NCI-H345 treated with DMSO at 0.1 percent for 48 hours (cell line): ENCODE data around the gene CFAP20DC.
"Not testable (repeated sequence)": the region's sequence is repeated elsewhere in the genome, so short reads cannot be mapped to it uniquely, and the experiment has no call there.

Source experiments
- DNase-seq: peaks from one replicate; lab custom pipeline; 2025; ENCODE audit not compliant: unreplicated experiment; lab: John Stamatoyannopoulos, UW

The CFAP20DC gene

DNA sequence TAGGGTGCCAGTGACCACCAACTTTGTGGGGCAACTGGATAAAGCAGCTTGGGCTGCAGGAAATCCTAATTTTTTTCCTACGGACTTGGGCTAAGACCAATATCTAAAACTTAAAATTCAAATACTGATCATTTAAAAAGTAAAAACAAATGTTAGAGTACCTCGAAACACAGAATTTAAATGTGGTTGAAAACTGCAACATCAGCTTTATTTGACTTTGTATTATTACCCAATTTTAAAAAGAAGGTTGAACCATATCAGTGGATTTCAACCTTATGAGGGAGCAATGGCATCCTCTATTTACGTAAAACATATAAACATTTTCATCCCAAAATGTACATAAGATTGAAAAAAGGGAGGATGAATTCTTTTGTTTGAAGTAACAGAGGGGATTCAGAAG is 26.2 kb downstream of the CFAP20DC start:
- DNase-seq = no peak

DNA sequence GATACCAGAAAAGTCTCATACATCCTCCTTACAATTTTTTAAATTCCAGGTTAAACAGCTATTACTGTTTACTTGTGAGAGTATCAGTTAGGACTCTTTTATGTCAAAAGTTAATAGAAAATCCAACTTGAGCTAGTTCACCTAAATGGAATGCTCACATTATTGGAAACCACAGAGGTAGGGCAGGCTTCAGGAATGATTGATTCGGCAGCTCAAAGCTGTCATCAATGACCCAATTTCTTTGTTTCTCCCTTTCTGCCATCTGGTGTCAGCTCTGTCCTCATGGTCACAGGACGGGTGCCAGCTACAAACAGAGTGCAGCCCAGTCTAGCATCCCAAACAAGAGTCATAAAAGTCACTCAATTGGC is 32.2 kb downstream of the CFAP20DC start:
- DNase-seq = no peak

DNA sequence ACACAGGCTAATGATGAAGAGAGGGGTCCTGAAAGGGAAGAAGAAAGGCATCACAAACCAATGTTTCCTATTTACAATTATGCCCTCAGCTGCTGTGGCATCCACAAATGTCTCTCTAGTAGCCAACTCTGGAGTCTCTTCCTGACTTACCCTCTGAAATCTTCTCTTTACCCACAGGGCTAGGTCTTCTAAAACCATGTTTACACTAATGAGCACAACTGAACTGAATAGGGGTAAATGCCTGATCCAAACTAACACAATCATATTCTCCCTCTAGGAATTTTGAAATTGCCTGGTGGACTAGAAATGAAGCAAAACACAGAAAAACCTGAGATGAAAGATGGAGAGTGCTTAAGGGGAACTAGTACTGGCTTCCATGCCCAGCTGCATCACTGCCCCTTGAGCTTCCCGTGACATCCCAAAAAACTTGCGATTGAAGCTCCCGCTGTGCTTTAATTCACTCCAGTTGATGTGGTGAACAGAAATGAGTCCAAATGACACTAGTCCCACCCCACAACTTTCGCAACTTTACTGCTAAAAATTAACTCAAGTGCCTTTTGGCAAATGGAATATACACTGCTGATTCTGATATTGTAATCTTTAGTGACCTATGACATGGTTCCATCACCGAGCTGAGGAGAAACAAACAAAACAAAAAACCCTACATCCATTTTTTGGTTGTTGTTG is 32.8 kb downstream of the CFAP20DC start:
- no peak for DNase-seq

DNA sequence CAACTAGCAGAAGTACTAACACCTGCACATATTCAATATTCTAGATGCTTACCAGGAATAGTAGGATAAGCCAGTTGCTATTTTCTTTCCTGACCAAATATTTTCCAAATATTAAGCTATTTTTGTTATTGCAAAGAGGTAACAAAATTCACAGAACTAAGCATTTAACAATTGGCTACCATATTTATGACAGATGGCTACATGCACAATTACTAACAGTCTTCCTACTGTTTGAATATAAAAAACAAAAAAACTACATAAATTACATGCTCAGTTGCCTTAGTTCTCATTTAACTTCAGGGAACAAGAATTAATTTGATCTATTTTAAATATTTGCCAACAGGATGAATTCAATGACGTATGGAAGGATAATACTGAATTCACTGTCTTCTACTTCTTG is 36.2 kb downstream of the CFAP20DC start:
- DNase-seq = no peak

DNA sequence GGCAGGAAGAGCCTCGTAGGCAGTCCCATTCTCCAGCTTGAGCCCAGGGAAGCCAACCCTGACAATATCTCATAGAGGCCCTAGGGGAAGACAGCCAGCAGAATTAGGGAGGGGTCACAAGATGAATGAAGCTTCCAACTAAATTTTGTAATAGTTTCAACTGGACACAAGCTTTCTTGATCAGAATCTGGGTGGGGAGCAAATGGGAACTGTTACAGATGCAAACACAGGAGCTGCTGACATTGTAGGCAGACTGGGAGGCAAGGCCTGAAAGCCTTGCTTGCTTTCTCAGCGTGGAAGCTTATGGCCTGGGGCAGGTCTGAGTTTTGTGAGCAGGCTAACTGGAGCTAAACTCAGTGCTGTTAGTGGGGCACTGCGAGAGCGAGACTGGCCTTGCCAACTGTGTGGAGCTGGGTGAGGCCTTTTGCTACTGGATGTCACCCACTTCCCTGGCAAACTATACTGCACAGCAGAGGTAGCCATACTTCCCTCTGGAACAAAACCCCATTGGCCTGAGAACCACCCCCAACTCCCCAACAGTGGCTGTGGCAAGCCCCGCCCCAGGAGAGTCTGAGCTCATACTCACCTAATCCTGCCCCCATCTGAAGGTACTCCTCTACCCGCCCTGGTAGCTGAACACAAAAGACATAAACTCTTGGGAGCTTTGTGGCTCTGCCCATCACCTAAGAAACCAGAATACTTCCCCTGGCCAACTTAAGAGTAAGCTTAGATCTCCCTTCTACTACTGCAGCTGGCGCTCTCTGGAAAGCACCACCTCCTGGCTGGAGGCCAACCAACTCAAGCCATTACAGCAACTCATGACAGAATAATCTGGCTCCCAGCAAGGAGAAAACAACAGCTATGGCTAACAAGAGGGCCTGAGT is 42.9 kb downstream of the CFAP20DC start:
- DNase-seq = no peak

DNA sequence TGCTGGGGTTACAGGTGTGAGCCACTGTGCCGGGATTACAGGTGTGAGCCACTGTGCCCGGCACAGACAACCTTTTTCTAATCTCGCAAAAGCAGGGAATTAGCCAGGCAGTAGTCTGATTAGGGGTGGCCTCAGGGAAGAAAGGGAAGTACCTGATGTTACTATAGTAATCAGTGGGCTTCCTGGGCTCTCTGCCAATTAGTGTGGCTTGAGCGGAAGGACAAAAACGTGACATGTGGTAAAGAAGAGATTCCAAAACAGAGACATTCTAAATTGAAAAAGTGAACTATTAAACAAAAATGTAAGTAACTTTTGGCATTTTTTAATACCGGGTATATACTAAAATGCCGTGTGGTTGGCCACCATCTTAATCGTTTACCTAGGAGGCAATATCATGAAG is 48.1 kb downstream of the CFAP20DC start:
- DNase-seq = no peak

DNA sequence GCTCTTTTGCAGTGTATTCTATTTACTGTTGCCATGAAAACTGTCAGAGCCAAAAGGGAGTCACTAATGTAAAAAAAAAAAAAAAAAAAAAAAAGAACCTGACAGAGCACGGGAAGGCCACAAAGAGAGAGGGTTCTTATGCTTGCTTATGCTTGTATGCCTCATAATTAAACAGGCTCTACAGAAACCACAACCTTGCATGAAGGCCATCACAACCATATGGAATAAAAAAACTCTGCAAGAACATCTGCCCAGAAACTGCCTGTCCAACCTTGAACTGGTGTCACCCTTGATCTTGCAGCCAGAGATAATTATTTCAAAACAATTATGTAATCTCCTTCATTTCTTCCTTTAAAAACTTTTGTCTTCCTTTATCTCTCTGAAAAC is 50.1 kb downstream of the CFAP20DC start:
- DNase-seq = no peak

DNA sequence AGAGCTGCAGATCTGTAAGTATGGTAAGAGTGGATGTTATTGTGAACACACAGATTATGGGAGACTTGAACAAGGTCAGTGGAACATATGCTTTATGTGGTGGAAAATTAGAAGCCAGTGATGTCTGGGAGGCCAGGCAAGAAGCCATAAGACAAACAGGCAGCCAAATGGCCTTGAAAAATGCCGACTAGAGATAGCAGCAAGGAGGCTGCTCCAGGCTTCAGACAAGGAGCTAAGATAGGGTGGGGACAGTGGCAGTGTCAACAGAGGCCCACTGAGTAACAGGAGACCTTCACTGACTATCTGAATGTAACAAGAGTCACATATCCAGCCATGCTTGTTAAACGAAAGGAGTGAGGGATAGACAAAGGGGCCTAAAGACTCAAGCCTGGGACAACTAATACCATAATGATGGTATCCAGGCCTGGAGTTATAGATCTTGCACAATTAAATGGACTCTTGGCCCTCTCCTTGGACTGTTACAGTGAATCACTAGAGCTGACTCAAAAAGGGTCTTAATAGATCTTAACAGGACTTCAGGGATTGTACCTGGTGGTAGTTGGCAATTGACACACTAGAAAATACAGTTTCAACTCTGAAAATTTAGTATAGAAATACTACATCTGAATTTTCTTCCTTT is 50.6 kb downstream of the CFAP20DC start:
- no peak for DNase-seq

DNA sequence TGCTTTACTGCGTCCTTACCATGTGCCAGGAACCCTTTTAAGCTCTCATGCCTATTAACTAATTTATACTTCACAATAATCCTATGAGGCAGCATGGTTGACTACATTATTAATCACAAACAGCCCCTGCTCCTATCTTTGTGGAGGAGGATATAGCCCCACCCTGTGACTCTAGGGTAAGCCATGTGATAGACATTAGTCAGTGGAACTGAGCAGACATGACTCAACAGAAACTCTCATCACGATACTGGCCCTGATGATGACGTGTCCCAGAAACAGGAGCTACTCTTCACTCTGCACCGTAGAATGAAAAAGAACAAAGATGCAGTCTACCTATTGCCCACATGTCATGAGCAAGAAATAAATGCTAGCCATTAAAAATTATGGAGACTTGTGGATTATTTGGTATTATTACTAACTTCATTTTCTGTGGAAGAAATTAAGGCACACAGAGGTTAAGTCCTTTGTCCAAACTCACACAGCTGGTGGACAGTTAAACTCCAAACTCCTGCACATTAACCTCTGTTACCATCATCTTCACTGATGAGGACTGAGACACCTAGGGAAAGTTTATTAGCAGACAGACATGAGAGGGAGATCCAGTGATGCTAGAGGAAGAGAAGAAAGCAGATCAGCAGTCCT is 51.2 kb downstream of the CFAP20DC start:
- no peak for DNase-seq

DNA sequence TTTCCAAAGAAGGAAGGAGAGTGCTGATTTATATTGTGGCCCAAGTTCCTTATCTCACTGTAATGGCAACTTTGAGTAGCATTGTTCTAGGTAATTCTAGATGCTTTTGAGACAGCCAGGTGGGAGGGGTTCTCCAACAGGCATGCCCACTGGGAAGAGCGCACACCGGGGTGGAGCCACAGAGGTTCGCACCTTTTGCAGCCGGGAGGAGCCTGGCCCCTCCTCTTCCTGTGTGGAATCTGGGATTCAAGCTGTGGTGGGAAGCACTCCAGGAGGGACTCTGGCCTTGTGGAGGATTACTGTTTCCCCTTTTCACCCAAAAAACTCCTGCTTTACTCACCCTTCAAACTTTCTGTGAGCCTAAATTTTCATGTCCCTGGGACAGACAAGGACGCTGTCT is 53.1 kb downstream of the CFAP20DC start:
- no peak for DNase-seq

DNA sequence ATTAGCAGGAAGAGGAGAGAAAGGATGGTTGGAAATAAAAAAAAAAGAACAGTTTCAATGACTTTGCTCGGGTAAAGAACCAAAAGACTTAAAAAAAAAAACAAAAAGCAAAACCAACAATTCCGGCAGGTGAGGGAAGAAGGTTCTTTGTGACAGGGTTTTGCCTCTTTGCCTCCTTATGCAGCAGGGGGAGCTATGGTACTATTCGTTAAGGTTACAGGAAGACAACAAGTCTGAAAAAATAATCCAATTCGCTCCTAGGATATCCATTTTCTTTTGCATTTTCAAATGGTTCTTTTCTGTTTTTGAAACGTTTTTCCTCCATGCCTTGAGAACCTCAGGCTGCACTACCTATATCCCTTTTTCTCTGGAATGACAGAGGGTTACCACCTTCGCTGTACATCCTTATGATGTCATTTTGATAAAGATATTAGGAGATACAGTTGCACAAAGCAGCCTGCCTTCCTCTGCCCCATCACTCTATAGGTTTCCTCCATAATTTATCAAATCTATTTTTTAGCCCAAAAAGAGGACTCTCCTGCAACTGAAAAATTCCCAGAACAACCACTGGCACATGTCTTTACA is 55.0 kb downstream of the CFAP20DC start:
- DNase-seq = peak; percentile 28

DNA sequence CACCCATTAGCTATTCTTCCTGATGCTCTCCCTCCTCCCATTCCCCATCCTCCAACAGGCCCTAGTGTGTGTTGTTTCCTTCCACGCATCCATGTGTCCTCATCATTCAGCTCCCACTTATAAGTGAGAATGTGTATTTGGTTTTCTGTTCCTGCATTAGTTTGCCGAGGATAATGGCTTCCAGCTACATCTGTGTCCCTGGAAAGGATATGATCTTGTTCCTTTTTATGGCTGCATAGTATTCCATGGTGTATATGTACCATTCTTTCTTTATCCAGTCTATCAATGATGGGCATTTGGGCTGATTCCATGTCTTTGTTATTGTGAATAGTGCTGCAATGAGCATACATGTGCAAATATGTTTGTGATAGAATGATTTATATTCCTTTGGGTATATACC is 56.3 kb downstream of the CFAP20DC start:
- no peak for DNase-seq

DNA sequence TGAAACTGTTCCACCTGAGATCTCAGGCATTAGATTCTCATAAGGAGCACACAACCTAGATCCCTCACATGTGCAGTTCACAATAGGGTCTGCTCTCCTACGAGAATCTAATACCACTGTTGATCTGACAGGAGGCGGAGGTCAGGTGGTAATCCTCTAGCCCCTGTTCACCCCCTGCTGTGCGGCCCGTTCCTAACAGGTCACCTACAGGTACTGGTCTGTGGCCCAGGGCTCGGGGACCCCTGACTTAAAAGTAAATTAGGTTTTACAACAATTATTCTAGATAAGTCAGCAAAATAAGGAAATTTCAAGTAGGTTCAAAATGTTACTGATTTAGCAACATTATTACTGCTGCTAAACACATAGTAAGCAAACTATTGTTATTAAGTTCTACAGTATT is 58.2 kb downstream of the CFAP20DC start:
- DNase-seq = no peak

DNA sequence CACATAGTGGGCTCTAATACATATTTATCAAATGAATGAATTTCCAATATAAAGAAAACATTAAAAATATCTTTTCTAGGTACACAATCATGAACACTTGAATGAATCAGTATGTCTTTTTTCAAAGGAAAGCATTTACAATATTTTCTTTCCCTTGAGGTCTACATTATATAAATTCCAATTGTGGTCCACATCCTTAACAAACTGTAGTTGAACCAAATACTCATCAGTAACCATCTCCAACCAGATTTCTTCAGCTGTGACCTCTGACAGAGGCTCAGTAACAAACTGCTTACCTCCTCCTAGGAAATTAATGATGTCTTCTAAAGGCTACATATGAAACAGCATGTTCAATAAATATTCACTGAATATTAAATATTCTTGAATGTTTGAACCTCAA is 58.8 kb downstream of the CFAP20DC start:
- no peak for DNase-seq

DNA sequence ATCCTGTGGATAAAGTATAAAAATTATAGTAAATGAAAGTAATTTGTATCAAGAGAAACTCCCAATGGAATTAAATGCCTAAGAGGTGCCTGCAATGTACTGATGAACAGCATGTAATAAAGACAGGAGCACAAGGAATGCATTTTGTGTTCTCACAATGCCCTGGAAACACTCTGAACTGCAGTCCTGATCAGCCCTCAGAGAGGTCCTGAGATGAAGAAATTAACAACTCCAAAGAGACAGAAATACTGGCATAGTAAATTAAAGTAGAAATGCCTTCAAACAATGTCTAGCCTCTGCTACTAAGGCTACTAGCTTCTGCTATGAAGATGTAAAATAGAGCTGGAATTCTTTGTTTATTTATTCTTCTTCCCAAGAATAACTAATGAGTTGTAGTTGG is 59.9 kb downstream of the CFAP20DC start:
- no peak for DNase-seq

DNA sequence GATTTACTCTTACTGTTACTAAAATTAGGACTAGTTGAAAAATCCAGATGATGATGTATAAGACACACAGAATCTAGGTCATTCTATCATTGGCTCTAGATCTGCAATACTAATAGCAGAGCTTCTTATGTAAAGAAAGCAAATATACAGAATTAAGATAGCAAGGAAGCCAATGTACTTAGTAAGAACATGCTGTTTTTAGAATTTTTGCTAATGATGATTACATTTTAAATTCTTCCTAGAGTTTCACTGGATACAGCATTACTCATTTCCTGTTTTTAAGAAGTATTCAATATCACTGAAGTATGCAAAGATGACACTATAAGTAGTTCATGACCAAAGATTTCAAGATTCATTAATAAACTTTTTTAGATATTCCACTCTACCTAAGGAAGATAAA is 60.7 kb downstream of the CFAP20DC start:
- DNase-seq = no peak

DNA sequence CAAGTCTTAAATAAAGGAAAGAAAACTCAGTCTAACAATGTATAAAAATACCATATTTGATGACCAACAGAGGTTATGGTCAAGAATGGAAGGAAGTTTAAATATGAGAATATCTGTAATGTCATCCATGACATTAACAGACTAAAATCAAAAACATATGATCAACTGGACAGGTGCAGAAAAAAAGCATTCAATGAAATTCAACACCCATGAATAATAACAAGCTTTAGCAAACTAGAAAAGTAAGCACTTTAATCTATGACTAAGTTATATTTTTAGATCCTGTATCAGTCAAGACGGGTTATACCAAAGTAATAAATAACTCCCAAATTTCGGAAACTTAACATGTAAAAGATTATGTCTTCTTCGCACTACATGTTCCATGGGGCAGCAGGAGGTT is 61.8 kb downstream of the CFAP20DC start:
- no peak for DNase-seq

DNA sequence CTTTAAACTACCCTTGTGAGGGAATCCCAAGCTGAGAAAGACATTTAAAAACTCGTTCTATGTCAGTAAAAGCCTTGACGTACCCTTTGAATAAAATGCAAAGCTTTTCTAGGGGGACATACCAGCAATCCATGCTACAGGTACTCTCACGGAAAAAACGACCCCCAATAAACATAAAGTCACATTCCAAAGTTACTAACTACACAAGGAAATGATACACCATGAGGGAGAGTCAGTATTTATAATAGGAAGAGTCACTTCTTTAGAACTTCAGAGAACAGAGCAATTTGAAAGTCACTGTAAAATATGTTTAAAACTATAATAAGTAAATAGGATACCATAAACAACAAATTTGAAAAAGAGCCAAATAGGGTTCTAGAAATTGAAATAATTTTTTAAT is 63.2 kb downstream of the CFAP20DC start:
- no peak for DNase-seq

DNA sequence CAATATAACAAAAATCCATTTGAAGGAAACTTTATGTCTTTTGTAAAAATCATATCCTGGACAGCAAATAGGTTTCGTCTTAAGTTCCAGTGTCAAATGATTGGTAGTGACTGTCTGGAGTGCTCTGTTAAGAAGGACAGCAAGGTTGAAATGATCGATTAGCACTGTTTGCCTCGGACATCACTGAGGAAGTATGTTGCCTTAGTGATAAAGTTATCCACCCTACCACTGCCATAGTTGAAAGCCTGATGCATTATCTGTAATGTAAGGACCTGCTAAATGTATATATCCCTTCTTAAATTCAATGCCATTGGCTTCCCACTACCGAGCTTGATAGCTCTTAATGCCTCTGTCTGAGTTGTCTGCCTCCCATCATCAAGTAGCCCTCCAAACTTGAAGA is 70.0 kb downstream of the CFAP20DC start:
- no peak for DNase-seq

DNA sequence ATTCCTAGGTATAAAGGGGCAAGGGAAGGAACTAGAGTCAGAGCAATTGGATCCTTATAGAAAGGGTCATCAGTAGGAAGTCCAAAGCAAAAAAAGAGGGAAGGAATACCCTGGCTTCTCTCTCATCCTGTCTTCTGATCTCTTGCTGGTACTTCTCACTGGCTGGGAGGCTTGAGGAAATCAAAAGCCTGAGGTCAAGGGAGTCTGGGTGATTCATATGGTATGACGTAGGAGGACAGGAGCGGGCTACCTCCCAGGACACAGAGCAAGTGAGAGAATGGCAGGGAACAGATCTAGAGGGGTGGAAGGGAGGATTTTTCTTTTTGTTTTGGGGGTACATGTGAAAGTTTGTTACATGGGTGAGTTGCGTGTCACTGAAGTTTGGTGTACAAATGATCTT is 76.0 kb downstream of the CFAP20DC start:
- DNase-seq = no peak

DNA sequence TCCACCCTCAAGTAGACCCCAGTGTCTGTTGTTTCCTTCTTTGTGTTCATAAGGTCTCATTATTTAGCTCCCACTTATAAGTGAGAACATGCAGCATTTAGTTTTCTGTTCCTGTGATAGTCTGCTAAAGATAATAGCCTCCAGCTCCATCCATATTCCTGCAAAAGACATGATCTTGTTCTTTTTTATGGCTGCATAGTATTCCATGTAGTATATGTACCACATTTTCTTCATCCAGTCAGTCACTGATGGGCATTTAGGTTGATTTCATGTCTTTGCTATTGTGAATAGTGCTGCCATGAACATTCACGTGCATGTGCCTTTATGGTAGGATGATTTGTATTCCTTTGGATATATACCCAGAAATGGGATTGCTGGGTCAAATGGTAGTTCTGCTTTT is 82.0 kb downstream of the CFAP20DC start:
- not testable (repeated sequence) for DNase-seq
